Astrocyte (in vitro differentiated cells and primary cell): ENCODE measurements around the gene G6PC1.
"Not testable (repeated sequence)": the region's sequence is repeated elsewhere in the genome, so short reads cannot be mapped to it uniquely, and the experiment has no call there.

Experiments
- CTCF ChIP-seq: IDR thresholded peaks from 2 replicates; pipeline ENCODE4 v1.5.1; 2011; ENCODE audit warnings: low read depth, mild to moderate bottlenecking, inconsistent platforms, low read length, moderate library complexity; ENCODE audit not compliant: insufficient read depth
- EZH2 ChIP-seq: IDR thresholded peaks from 2 replicates; pipeline ENCODE4 v1.6.1; 2012; ENCODE audit warnings: mild to moderate bottlenecking, low read length, inconsistent platforms; ENCODE audit not compliant: insufficient read depth

GRCh38 chr17:42867694-42868261 is 32.8 kb upstream of the G6PC1 start:
- not testable (repeated sequence) for TF ChIP-seq CTCF, EZH2
